Liver (tissue), 9 donors: ENCODE results near the gene NAT8L. TPM values are rescaled to one million over a fixed set of nuclear protein-coding genes. Genes with fewer than 3 reads are reported as not detected.

Source experiments
- DNase-seq: peaks from one replicate; pipeline ENCODE4 v3.0.0-alpha.2; 2017; ENCODE audit warnings: low spot score
- H3K27ac ChIP-seq, 2 donors: one replicate each; pipeline ENCODE4 v1.7.0; 2013; ENCODE audit warnings: inconsistent platforms in 2 of 2, low read length in 2 of 2, control low read depth in 1 of 2, low read depth in 1 of 2, mild to moderate bottlenecking in 1 of 2
- H3K27me3 ChIP-seq, 4 donors: one replicate each; pipeline versions ENCODE4 v1.6.1 to v1.7.0; 2013; ENCODE audit warnings: low read length in 3 of 4, inconsistent platforms in 1 of 4, mild to moderate bottlenecking in 1 of 4, moderate library complexity in 1 of 4; ENCODE audit not compliant: control insufficient read depth in 4 of 4, insufficient read depth in 4 of 4
- H3K36me3 ChIP-seq, 4 donors: one replicate each; pipeline versions ENCODE4 v1.6.1 to v1.7.0; 2013; ENCODE audit warnings: low read length in 3 of 4, mild to moderate bottlenecking in 3 of 4, low read depth in 1 of 4, moderate library complexity in 1 of 4; ENCODE audit not compliant: control insufficient read depth in 4 of 4, insufficient read depth in 3 of 4
- H3K4me1 ChIP-seq, 4 donors: one replicate each; pipeline versions ENCODE4 v1.6.1 to v1.7.0; 2013; ENCODE audit warnings: low read length in 3 of 4, mild to moderate bottlenecking in 3 of 4, moderate library complexity in 1 of 4; ENCODE audit not compliant: control insufficient read depth in 4 of 4, insufficient read depth in 4 of 4
- H3K4me3 ChIP-seq, 3 donors: one replicate each; pipeline versions ENCODE4 v1.6.1 to v1.7.0; 2013; ENCODE audit warnings: low read length in 3 of 3, control low read depth in 1 of 3, low read depth in 1 of 3, mild to moderate bottlenecking in 1 of 3
- H3K9ac ChIP-seq, 2 donors: one replicate each; pipeline ENCODE4 v1.7.0; 2013; ENCODE audit warnings: low read length in 2 of 2, mild to moderate bottlenecking in 2 of 2, moderate library complexity in 2 of 2, control low read depth in 1 of 2, low read depth in 1 of 2
- H3K9me3 ChIP-seq, 4 donors: one replicate each; pipeline versions ENCODE4 v1.6.1 to v1.7.0; 2013; ENCODE audit warnings: low read length in 3 of 4; ENCODE audit not compliant: control insufficient read depth in 4 of 4
- FOXA1 ChIP-seq: IDR thresholded peaks from 2 replicates; pipeline ENCODE4 v1.6.1; 2016; ENCODE audit warnings: antibody characterized with exemption
- FOXA2 ChIP-seq: IDR thresholded peaks from 2 replicates; pipeline ENCODE4 v1.6.1; 2016; ENCODE audit warnings: antibody characterized with exemption
- GABPA ChIP-seq, 2 donors: IDR thresholded peaks in 1 of 2; conservative IDR thresholded peaks in 1 of 2; 2 replicates each; pipeline ENCODE4 v1.6.1; 2016; ENCODE audit warnings: antibody characterized with exemption in 2 of 2, mild to moderate bottlenecking in 1 of 2, moderate library complexity in 1 of 2
- HNF4A ChIP-seq, 2 donors: conservative IDR thresholded peaks; 2 replicates each; pipeline ENCODE4 v1.6.1; 2016; ENCODE audit warnings: antibody characterized with exemption in 2 of 2, mild to moderate bottlenecking in 2 of 2
- HNF4G ChIP-seq: IDR thresholded peaks from 2 replicates; pipeline ENCODE4 v1.6.1; 2016; ENCODE audit warnings: antibody characterized with exemption
- JUND ChIP-seq, 2 donors: IDR thresholded peaks; 2 replicates each; pipeline ENCODE4 v1.6.1; 2016; ENCODE audit warnings: antibody characterized with exemption in 2 of 2
- NR2F2 ChIP-seq: IDR thresholded peaks from 2 replicates; pipeline ENCODE4 v1.6.1; 2016; ENCODE audit warnings: antibody characterized with exemption
- RAD21 ChIP-seq, 2 donors: IDR thresholded peaks; 2 replicates each; pipeline ENCODE4 v1.6.1; 2016; ENCODE audit warnings: antibody characterized with exemption in 2 of 2, mild to moderate bottlenecking in 2 of 2
- RXRA ChIP-seq, 2 donors: IDR thresholded peaks; 2 replicates each; pipeline ENCODE4 v1.6.1; 2017 to 2018; ENCODE audit warnings: antibody characterized with exemption in 2 of 2, mild to moderate bottlenecking in 1 of 2
- SP1 ChIP-seq: IDR thresholded peaks from 2 replicates; pipeline ENCODE4 v1.6.1; 2018; ENCODE audit warnings: antibody characterized with exemption, mild to moderate bottlenecking
- TAF1 ChIP-seq: conservative IDR thresholded peaks from 2 replicates; pipeline ENCODE4 v1.6.1; 2016; ENCODE audit warnings: antibody characterized with exemption, mild to moderate bottlenecking
- YY1 ChIP-seq: IDR thresholded peaks from 2 replicates; pipeline ENCODE4 v1.6.1; 2016; ENCODE audit warnings: antibody characterized with exemption, mild to moderate bottlenecking
- WGBS: extraction: QIAGEN DNeasy Blood & Tissue Kit; methylation state at CpG from one replicate; pipeline ENCODE4 v1.1.7; 2013; 5-methylcytosine and 5-hydroxymethylcytosine counted together
- polyA plus RNA-seq, 2 donors: library from polyadenylated mRNA; stranded (reverse) in 1 of 2; unstranded in 1 of 2; fragments of 200-250 nt in 1 of 2; fragments of >200 nt in 1 of 2; fragmentation: Nextera tagmentation in 1 of 2; extraction: Ambion mirVana in 1 of 2; gene quantifications; one replicate each; pipeline versions ENCODE4 v1.2.1 to v1.2.3, GENCODE V29; 2013 to 2015
- total RNA-seq, 2 donors: library from RNA; depleted of rRNA; stranded (reverse); fragments of >200 nt; gene quantifications; one replicate each; pipeline ENCODE4 v1.2.3, GENCODE V29; 2014
- TF ChIP-seq, protein P1 (sequence below): fragments of 150-350 bp; IDR thresholded peaks from 2 replicates; pipeline ENCODE4 v1.5.1; 2017; ENCODE audit warnings: improper control_type of control experiment, low read depth, low read length; ENCODE audit not compliant: missing input control
- TF ChIP-seq, protein P2 (sequence below): IDR thresholded peaks from 2 replicates; pipeline ENCODE4 v1.6.1; 2016; ENCODE audit warnings: antibody characterized with exemption
- TF ChIP-seq, protein P3 (sequence below): IDR thresholded peaks from 2 replicates; pipeline ENCODE4 v1.6.1; 2016; ENCODE audit warnings: antibody characterized with exemption
- TF ChIP-seq, protein P4 (sequence below): IDR thresholded peaks from 2 replicates; pipeline ENCODE4 v1.6.1; 2016; ENCODE audit warnings: antibody characterized with exemption
- donor health status: healthy.
- donor health status: healthy.
- donor health status: healthy.
- donor health status: healthy.
- donor health status: healthy.

Gene NAT8L
- total and polyA plus RNA-seq, 4 donors = 0.07 to 0.09 (median 0.08) TPM; not detected in 1

DNA sequence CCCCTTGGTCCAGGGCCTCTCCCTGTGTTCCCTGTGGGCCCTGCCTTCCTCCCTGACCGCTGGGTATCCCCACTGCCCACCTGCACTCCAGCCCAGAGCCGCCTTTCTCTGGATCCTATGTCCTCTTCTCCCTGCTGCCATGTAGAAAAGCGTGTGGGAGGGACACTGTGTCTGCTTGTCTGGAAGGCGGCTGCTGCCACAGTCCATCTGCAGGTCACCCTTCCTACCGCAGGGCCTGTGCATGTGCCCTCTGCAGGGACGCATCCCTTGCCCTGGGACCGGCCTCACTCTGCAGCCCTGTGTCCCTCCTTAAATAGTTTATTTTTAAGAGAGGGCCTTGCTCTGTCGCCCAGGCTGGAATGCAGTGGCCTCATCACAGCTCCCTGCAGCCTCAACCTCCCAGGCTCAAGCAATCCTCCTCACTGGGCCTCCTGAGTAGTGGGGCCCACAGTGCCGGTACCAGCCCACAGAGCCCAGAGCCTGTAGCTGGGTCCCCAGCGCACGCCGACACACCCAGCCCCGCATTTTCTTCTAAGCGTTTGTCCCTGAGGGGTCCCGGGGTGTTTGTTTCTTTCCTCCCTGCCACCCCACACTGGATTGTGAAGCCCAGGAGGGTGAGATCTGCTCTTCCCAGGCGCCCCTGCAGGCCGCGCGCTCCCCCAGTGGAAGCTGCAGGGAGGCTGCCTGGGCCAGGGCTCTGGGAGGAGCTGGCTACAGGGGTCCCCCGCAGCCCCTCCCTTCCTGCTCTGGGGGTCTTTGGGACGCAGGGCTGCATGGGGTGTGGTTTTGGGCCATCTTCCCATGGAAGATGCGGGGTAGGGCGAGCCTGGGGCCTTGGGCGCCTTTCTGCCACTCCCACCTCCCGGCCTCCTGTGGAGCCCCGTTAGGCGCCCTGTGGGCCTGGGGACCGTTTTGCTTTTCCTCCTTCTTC is 12.8 kb upstream of the NAT8L start (continued):
- TF ChIP-seq, protein P1, sequence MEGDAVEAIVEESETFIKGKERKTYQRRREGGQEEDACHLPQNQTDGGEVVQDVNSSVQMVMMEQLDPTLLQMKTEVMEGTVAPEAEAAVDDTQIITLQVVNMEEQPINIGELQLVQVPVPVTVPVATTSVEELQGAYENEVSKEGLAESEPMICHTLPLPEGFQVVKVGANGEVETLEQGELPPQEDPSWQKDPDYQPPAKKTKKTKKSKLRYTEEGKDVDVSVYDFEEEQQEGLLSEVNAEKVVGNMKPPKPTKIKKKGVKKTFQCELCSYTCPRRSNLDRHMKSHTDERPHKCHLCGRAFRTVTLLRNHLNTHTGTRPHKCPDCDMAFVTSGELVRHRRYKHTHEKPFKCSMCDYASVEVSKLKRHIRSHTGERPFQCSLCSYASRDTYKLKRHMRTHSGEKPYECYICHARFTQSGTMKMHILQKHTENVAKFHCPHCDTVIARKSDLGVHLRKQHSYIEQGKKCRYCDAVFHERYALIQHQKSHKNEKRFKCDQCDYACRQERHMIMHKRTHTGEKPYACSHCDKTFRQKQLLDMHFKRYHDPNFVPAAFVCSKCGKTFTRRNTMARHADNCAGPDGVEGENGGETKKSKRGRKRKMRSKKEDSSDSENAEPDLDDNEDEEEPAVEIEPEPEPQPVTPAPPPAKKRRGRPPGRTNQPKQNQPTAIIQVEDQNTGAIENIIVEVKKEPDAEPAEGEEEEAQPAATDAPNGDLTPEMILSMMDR = no peak
- TF ChIP-seq JUND (IDR thresholded peaks at IDR 0.05) (no peak), HNF4A (conservative IDR thresholded peaks at IDR 0.05) (no peak)
- TF ChIP-seq, protein P2, sequence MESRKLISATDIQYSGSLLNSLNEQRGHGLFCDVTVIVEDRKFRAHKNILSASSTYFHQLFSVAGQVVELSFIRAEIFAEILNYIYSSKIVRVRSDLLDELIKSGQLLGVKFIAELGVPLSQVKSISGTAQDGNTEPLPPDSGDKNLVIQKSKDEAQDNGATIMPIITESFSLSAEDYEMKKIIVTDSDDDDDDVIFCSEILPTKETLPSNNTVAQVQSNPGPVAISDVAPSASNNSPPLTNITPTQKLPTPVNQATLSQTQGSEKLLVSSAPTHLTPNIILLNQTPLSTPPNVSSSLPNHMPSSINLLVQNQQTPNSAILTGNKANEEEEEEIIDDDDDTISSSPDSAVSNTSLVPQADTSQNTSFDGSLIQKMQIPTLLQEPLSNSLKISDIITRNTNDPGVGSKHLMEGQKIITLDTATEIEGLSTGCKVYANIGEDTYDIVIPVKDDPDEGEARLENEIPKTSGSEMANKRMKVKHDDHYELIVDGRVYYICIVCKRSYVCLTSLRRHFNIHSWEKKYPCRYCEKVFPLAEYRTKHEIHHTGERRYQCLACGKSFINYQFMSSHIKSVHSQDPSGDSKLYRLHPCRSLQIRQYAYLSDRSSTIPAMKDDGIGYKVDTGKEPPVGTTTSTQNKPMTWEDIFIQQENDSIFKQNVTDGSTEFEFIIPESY = no peak

DNA sequence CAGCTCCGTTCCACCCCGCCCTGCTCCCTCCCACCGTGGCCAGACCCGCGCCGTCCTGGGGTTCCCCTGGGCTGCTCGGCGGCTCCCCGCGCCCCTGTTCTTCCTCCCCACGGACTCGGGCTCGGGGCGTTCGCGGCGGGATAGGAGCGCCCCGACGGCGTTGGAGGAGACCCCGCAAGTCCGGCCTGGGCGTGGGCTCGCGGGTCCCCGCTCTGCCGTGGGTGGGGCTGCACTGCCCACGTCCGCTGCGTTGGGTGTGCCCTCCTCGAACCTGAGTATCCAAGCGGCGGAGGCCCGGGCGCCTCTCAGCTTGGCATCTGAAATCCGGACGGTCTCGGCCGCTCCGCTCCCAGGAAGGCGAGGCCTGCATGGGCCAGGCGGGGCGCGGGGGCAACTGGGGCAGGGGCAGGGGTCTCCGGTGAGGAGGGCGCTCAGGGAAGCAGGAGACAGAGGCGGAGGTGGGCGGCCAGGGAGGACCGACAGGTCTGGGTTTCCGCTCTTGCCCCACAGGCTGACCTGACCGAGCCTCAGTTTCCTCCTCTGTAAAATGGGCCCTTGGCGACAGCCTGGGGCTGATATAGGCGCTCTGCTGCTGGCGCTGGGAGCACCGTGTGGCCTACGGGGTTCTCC is 12.0 kb upstream of the NAT8L start:
- TF ChIP-seq, protein P1 = no peak
- TF ChIP-seq HNF4A (conservative IDR thresholded peaks at IDR 0.05) (no peak), SP1 (no peak), JUND (IDR thresholded peaks at IDR 0.05) (no peak), YY1 (no peak), TAF1 (no peak), HNF4G (no peak), GABPA (IDR thresholded peaks at IDR 0.05 in 1 of 2, conservative IDR thresholded peaks at IDR 0.05 in 1 of 2) (no peak), RAD21 (IDR thresholded peaks at IDR 0.05) (no peak), NR2F2 (no peak), RXRA (IDR thresholded peaks at IDR 0.05) (no peak), FOXA1 (no peak), FOXA2 (no peak)
- TF ChIP-seq, protein P3, sequence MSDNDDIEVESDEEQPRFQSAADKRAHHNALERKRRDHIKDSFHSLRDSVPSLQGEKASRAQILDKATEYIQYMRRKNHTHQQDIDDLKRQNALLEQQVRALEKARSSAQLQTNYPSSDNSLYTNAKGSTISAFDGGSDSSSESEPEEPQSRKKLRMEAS = no peak
- TF ChIP-seq, protein P2 = no peak
- TF ChIP-seq, protein P4, sequence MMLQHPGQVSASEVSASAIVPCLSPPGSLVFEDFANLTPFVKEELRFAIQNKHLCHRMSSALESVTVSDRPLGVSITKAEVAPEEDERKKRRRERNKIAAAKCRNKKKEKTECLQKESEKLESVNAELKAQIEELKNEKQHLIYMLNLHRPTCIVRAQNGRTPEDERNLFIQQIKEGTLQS = no peak
- Histone ChIP-seq H3K27me3 (peaks cover 0 to 12% (median 2%) of the 10 kb centered on the region in 4 donors), H3K4me3 (no peak overlapping the region), H3K36me3 (no peaks in the 10 kb centered on the region), H3K9ac (no peak overlapping the region), H3K27ac (no peak overlapping the region), H3K9me3 (no peaks in the 10 kb centered on the region), H3K4me1 (peaks cover 0 to 3% (median under 1%) of the 10 kb centered on the region in 4 donors)
- WGBS = 42% methylated on average over 57 of the region's 57 CpGs
- peak; percentile 16 for DNase-seq
